NB4 (cell line): ENCODE measurements around the gene CEACAM21.

Experiments used
- MYC ChIP-seq: IDR thresholded peaks from 2 replicates; pipeline ENCODE4 v1.6.1; 2011; ENCODE audit warnings: low read depth, low read length
- POLR2A ChIP-seq: IDR thresholded peaks from 2 replicates; pipeline ENCODE4 v1.6.1; 2011; ENCODE audit warnings: mild to moderate bottlenecking; ENCODE audit not compliant: insufficient read length; ENCODE audit errors: extremely low read depth
- TF ChIP-seq, protein P1 (sequence below): IDR thresholded peaks from one replicate; pipeline ENCODE4 v1.5.1; 2012; ENCODE audit warnings: low read depth, low read length

DNA sequence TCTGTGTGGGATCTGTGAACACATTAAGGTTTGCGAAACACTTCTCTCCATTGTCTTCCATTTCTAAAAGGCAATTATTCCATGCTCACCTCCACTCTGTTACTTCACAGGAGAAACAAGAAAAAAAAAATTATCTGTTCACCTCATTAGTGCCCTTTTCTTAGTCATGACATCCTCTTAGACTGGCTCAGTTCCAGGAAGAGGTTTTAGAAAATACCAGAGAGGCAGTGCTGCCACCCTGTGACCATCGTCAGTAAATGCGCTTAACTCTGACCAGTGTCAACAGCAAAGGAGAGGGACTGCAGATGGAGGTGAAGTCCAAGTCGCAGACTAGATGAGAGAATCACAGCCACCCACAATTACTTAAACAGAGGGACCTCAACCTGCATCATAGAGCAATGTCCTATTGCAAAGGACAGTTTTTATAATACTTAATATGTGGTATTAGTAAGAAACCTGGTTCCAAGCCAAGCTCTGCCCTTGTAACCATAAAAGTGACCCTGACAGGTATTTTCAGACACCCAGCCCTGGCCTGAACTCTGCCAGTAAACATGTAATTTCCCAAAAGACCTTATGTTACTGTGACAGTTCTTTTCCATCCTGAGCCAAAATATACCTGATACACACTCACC lies 19.4 kb downstream of the CEACAM21 start:
- TF ChIP-seq, protein P1, sequence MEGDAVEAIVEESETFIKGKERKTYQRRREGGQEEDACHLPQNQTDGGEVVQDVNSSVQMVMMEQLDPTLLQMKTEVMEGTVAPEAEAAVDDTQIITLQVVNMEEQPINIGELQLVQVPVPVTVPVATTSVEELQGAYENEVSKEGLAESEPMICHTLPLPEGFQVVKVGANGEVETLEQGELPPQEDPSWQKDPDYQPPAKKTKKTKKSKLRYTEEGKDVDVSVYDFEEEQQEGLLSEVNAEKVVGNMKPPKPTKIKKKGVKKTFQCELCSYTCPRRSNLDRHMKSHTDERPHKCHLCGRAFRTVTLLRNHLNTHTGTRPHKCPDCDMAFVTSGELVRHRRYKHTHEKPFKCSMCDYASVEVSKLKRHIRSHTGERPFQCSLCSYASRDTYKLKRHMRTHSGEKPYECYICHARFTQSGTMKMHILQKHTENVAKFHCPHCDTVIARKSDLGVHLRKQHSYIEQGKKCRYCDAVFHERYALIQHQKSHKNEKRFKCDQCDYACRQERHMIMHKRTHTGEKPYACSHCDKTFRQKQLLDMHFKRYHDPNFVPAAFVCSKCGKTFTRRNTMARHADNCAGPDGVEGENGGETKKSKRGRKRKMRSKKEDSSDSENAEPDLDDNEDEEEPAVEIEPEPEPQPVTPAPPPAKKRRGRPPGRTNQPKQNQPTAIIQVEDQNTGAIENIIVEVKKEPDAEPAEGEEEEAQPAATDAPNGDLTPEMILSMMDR, result peak; percentile 40
- TF ChIP-seq POLR2A (no peak), MYC (no peak)
